GM10248 (cell line): ENCODE measurements around the gene ADAMTSL1.

Experiments used
- CTCF ChIA-PET: fragments of 300-600 bp; sonication (Branson Sonifier 250); formaldehyde crosslinking; extraction: SDS; loops from one replicate; lab custom pipeline; 2021; ENCODE audit warnings: antibody characterized with exemption; lab: Yijun Ruan, JAX
- POLR2A ChIA-PET: fragments of 350-650 bp; sonication (Branson Sonifier 250); formaldehyde crosslinking; extraction: SDS; loops from one replicate; lab custom pipeline; 2020; ENCODE audit warnings: antibody characterized with exemption; lab: Yijun Ruan, JAX
- DNase-seq: peaks from one replicate; pipeline ENCODE4 v3.0.0; 2012; ENCODE audit errors: extremely low spot score
- TF ChIP-seq, protein P1 (sequence below): IDR thresholded peaks from 2 replicates; pipeline ENCODE4 v1.5.1; 2012; ENCODE audit warnings: mild to moderate bottlenecking, low read depth; ENCODE audit errors: extremely low read depth, missing control alignments, control extremely low read depth

The ADAMTSL1 gene

DNA sequence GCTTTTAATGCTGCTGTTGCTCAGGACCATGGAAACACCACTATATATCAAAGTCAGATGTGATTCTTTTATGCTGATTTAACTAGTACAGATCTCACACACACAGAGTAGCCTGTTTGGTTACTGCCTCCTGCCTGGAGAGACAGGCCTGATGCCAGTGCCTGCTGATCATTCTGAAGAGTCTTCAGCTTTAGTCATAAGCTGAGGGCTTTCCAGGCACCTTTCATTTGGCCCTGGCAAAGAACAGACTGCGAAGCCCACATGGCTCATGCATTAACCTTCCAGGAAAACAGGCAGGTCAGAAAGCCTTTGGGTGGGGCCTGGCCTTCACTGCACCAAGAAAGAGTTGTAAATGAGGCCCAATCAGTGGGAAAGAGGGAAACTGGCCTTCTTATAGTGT lies 414.3 kb downstream of the ADAMTSL1 start:
- POLR2A ChIA-PET, result no interaction called here
- TF ChIP-seq, protein P1, sequence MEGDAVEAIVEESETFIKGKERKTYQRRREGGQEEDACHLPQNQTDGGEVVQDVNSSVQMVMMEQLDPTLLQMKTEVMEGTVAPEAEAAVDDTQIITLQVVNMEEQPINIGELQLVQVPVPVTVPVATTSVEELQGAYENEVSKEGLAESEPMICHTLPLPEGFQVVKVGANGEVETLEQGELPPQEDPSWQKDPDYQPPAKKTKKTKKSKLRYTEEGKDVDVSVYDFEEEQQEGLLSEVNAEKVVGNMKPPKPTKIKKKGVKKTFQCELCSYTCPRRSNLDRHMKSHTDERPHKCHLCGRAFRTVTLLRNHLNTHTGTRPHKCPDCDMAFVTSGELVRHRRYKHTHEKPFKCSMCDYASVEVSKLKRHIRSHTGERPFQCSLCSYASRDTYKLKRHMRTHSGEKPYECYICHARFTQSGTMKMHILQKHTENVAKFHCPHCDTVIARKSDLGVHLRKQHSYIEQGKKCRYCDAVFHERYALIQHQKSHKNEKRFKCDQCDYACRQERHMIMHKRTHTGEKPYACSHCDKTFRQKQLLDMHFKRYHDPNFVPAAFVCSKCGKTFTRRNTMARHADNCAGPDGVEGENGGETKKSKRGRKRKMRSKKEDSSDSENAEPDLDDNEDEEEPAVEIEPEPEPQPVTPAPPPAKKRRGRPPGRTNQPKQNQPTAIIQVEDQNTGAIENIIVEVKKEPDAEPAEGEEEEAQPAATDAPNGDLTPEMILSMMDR, result no peak
- CTCF ChIA-PET, result interaction anchor here (1.0 kb wide), 1 partner anchor 138 kb away, joined by 3 read pairs; no protein-coding TSS in a partner anchor
- no peak for DNase-seq

DNA sequence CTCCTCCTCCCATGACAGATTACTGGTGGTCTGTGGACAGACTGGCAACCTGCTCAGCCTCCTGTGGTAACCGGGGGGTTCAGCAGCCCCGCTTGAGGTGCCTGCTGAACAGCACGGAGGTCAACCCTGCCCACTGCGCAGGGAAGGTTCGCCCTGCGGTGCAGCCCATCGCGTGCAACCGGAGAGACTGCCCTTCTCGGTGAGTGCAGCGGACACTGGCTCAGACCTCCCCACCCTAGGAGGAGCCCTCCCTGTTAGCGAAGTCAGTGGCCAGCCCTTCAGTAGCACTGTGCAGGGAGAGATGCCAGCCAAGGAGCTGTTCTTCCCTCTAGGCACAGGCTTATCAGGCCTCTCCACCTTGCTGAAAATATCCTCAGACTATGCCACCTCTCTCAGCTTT lies 415.6 kb downstream of the ADAMTSL1 start:
- DNase-seq, result no peak
- ChIA-PET POLR2A (no interaction called here), CTCF (interaction anchor here (1.1 kb wide), 1 partner anchor 9 kb away, joined by 3 read pairs; no protein-coding TSS in a partner anchor)
- TF ChIP-seq, protein P1, result no peak

DNA sequence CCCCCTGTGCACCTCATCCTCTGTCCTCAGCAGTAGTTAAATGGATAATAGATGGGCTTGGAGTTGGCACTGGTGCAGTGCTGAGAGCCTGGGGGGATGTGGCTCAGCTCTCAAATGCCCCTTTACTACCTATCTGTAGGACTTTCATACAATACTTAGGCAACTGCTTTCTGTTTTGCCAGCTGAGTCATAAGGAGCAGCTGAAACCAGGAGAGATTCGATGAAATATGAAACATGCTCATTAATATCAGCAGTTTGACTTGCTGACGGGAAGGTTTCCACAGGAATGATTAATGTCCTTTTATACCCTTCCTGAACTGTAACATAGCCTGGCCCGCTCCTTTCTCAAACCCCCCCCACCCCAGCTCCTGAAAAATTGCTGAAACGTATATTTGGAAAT lies 416.4 kb downstream of the ADAMTSL1 start:
- ChIA-PET POLR2A (no interaction called here), CTCF (interaction anchor here (1.7 kb wide), 1 partner anchor 20 kb away, joined by 5 read pairs; no protein-coding TSS in a partner anchor)
- TF ChIP-seq, protein P1, result no peak
- peak; percentile 24 for DNase-seq

DNA sequence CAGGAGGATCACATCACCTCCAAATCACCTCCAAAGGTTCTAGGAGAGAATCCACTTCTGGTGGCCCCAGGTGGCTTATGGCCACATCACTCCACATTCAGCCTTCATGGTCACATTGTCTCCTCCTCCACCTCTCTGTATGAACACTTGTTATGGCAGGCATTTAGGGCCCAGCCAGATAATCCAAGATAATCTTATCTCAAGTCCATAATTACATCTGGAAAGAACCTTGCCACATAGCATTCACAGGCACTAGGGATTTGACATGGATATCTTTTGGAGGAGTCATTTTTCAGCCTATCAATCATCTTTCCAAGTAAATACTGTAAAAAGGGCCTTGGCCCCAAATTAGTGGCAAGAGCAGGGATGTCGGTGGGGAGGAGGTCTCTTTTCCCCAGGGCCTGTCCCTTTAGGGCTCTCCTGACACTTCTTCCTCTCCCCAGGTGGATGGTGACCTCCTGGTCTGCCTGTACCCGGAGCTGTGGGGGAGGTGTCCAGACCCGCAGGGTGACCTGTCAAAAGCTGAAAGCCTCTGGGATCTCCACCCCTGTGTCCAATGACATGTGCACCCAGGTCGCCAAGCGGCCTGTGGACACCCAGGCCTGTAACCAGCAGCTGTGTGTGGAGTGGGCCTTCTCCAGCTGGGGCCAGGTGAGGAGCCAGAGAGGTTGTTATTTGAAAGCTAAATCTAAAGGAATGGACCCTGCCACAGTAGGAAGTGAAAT lies 418.2 kb downstream of the ADAMTSL1 start:
- DNase-seq, result no peak
- ChIA-PET CTCF (no interaction called here), POLR2A (no interaction called here)
- TF ChIP-seq, protein P1, result no peak

DNA sequence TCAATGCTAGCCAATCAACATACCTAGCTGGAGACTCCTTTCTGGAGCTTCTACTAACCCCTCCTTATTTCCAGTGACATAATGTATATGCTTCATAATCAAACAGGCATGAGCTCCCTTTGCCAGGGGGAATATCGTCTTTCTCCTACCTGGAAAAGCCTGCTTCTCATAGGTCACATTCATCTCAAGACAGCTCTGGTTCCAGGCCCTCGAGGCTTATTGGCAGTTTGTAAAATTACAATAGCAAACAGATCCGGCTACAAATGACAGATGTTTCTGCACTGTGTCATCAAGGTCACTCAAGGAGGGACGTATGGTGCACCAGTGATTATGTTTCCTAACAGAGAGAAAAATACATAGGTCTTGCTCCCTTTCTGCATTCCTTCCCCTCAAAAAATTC lies 419.1 kb downstream of the ADAMTSL1 start:
- POLR2A ChIA-PET, result no interaction called here
- TF ChIP-seq, protein P1, result no peak
- CTCF ChIA-PET, result no interaction called here
- DNase-seq, result no peak

DNA sequence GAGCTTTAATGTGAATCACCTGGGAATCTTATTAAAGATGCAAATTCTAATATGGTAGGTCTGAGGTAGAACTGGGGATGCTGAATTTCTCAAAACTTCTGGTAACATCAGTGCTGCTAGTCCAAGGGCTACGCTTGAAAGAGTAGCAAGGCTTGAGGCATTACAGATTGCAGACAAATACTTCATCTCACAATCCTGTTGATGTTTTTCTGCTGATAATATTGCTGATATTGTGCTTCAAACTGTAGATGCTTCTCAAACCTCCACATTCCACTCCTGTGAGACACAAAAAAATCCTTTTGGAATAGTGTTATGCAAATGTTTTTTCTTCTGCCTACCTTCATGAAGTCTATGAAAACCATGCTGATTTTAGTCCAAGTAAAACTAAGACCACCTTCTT lies 419.5 kb downstream of the ADAMTSL1 start:
- no peak for DNase-seq
- ChIA-PET POLR2A (no interaction called here), CTCF (no interaction called here)
- TF ChIP-seq, protein P1, result no peak

DNA sequence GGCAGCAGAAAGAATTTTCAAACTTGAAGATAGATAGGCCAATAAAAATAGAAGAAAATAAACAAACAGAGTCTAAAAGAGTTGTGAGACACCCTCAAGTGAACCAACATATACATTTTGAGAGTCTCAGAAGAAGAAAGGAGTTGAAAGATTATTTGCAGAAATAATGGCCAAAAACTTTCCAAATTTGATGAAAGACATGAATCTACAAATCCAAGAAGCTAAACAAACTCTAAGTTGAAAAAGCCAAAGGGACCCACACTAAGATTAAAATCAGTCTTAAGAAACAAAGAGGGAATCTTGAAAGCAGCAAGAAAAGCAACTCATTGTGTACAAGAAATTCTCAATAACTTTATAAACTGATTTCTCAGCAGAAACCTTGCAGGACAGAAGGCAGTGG lies 422.1 kb downstream of the ADAMTSL1 start:
- CTCF ChIA-PET, result interaction anchor here (1.4 kb wide), 1 partner anchor 66 kb away, joined by 3 read pairs; no protein-coding TSS in a partner anchor
- DNase-seq, result no peak
- POLR2A ChIA-PET, result no interaction called here
- TF ChIP-seq, protein P1, result no peak
